ENCODE data around the gene CCDC160. TPM values are rescaled to one million over a fixed set of nuclear protein-coding genes. Genes with fewer than 3 reads are reported as not detected.

Gene CCDC160
- total RNA-seq, 1 experiment from 2014 or later, result 1.7 TPM

DNA sequence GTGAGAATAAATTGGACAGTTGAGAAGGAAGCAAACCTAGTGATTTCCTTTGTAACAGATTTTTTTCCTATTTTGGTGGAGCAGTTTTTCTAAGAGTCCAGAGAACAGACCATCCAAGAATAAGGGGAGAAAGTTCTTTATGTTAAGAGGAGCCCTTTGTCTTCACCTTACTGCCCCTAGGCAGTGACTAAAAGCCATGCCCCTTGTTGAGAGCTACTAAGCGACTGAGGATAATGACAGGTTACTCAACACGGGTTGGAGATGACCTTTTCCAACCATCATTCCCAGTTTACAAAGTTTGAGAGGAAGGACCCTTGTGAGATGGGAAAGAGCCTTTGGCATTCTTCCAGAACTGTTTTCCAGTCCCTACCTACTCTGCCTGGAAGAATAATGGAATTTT is 3.2 kb downstream of the CCDC160 start:
- Mint-ChIP-seq H3K4me1 (ENCODE audit: low read depth, unreplicated experiment) (peaks cover 50% of the 10 kb centered on the region), H3K4me3 (ENCODE audit: low read depth, unreplicated experiment) (no peak overlapping the region), H3K27me3 (ENCODE audit: unreplicated experiment) (no peaks in the 10 kb centered on the region), H3K27ac (ENCODE audit: unreplicated experiment) (no peak overlapping the region), H3K36me3 (ENCODE audit: insufficient read depth, unreplicated experiment) (peaks cover 10% of the 10 kb centered on the region), H3K9me3 (ENCODE audit: low read depth, unreplicated experiment) (no peaks in the 10 kb centered on the region)
- DNase-seq, result no peak
- TF ChIP-seq, protein P1, sequence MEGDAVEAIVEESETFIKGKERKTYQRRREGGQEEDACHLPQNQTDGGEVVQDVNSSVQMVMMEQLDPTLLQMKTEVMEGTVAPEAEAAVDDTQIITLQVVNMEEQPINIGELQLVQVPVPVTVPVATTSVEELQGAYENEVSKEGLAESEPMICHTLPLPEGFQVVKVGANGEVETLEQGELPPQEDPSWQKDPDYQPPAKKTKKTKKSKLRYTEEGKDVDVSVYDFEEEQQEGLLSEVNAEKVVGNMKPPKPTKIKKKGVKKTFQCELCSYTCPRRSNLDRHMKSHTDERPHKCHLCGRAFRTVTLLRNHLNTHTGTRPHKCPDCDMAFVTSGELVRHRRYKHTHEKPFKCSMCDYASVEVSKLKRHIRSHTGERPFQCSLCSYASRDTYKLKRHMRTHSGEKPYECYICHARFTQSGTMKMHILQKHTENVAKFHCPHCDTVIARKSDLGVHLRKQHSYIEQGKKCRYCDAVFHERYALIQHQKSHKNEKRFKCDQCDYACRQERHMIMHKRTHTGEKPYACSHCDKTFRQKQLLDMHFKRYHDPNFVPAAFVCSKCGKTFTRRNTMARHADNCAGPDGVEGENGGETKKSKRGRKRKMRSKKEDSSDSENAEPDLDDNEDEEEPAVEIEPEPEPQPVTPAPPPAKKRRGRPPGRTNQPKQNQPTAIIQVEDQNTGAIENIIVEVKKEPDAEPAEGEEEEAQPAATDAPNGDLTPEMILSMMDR (IDR thresholded peaks at IDR 0.05; ENCODE audit: unreplicated experiment), result no peak
- intact Hi-C loops (cut with micrococcal nuclease; ENCODE audit: unreplicated experiment), result loop anchor here (5.0 kb wide), 1 partner anchor 68 kb away; no protein-coding TSS in a partner anchor
- CTCF ChIA-PET, result no interaction called here
- BruUV-seq (replicated peaks), result no TSS peak

DNA sequence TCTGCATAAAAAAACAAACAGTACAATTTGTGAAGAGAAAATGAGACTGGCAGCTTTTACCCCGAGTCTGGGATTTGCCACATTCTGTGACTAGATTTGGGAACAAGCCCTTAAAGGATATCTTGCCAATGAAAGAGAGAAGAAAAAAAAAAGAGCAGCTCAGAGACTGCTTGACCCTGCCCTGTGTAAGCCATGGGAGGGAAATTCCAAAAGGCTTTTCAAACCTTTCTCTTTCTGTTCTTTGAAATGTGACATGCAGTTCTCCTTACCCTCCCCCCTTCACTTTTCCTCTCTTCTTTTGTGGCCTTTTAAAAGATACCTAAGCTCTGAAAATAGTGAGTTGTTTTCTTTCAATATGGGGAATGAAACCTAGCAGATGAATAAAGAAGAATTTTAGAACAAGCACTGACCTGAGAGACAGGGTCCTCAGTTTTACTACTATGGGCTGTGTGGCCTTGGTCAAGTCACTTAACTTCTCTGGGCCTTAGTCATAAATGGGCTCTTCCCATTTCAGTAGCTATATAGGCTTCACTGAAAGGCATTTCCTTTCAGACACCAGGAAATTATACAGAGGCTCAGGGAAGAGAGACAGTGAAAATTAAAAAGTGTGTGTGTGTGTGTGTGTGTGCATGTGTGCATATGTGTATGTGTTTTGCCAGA is 5.1 kb downstream of the CCDC160 start:
- peaks cover 55% of the 10 kb centered on the region for H3K4me1 Mint-ChIP-seq (ENCODE audit: low read depth, unreplicated experiment)
- CTCF ChIA-PET, result no interaction called here
- TF ChIP-seq, protein P1 (IDR thresholded peaks at IDR 0.05; ENCODE audit: unreplicated experiment), result no peak
- no peaks in the 10 kb centered on the region for H3K27me3 Mint-ChIP-seq (ENCODE audit: unreplicated experiment)
- H3K36me3 Mint-ChIP-seq (ENCODE audit: insufficient read depth, unreplicated experiment), result peaks cover 5% of the 10 kb centered on the region
- H3K27ac Mint-ChIP-seq (ENCODE audit: unreplicated experiment), result no peak overlapping the region
- intact Hi-C loops (cut with micrococcal nuclease; ENCODE audit: unreplicated experiment), result loop anchor here (5.0 kb wide), 1 partner anchor 70 kb away; no protein-coding TSS in a partner anchor
- no peaks in the 10 kb centered on the region for H3K9me3 Mint-ChIP-seq (ENCODE audit: low read depth, unreplicated experiment)
- DNase-seq, result no peak
- no peak overlapping the region for H3K4me3 Mint-ChIP-seq (ENCODE audit: low read depth, unreplicated experiment)
- no TSS peak for BruUV-seq (replicated peaks)

DNA sequence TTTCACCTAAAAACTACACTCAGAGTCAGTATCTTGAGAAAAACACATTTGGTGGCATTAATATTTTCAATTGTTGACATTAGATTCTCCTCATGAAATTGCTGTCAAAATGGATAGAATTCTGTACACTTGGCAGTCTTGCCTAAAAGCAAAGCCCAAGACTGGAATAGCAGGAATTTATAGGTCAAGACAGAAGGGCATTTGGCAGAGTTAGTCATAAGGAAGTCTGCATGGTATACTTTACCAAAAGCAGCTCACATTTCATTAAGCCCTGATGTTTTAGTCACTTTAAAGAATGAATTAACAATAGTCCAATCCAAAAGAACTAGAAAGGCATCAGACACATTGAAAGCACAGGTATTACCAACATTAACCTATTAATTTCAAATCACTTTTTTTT is 7.1 kb downstream of the CCDC160 start:
- Mint-ChIP-seq H3K27ac (ENCODE audit: unreplicated experiment) (peak overlapping the region; percentile 5), H3K4me3 (ENCODE audit: low read depth, unreplicated experiment) (no peak overlapping the region), H3K9me3 (ENCODE audit: low read depth, unreplicated experiment) (no peaks in the 10 kb centered on the region), H3K4me1 (ENCODE audit: low read depth, unreplicated experiment) (peaks cover 55% of the 10 kb centered on the region), H3K27me3 (ENCODE audit: unreplicated experiment) (no peaks in the 10 kb centered on the region), H3K36me3 (ENCODE audit: insufficient read depth, unreplicated experiment) (no peaks in the 10 kb centered on the region)
- CTCF ChIA-PET, result no interaction called here
- TF ChIP-seq, protein P1 (IDR thresholded peaks at IDR 0.05; ENCODE audit: unreplicated experiment), result no peak
- peak; percentile 24 for DNase-seq
- BruUV-seq (replicated peaks), result no TSS peak
- intact Hi-C loops (cut with micrococcal nuclease; ENCODE audit: unreplicated experiment), result loop anchor here (5.0 kb wide), 1 partner anchor 72 kb away; no protein-coding TSS in a partner anchor

DNA sequence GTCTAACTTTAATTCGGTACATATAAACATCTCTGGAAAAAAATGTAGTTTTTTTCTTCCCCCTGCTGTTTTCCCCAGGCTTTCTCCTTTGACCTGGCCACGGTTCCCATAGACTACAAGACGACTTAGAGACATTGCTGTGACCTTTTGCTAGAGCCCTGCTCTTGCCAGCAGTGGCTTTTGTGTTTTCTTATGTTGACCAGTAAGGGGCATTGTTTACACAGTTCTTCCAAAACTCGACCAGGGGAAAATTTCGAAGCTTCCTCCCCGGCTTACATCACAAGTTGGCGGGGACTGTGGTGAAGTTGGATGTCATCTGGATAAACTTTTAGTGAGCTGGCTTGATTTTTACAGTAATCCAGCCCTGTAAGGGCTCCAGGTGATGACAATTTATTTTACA is 9.3 kb downstream of the CCDC160 start:
- H3K36me3 Mint-ChIP-seq (ENCODE audit: insufficient read depth, unreplicated experiment), result no peaks in the 10 kb centered on the region
- DNase-seq, result no peak
- no peak overlapping the region for H3K4me3 Mint-ChIP-seq (ENCODE audit: low read depth, unreplicated experiment)
- no peak overlapping the region for H3K27ac Mint-ChIP-seq (ENCODE audit: unreplicated experiment)
- peaks cover 43% of the 10 kb centered on the region for H3K4me1 Mint-ChIP-seq (ENCODE audit: low read depth, unreplicated experiment)
- CTCF ChIA-PET, result no interaction called here
- intact Hi-C loops (cut with micrococcal nuclease; ENCODE audit: unreplicated experiment), result no loop called here
- H3K9me3 Mint-ChIP-seq (ENCODE audit: low read depth, unreplicated experiment), result no peaks in the 10 kb centered on the region
- TF ChIP-seq, protein P1 (IDR thresholded peaks at IDR 0.05; ENCODE audit: unreplicated experiment), result no peak
- H3K27me3 Mint-ChIP-seq (ENCODE audit: unreplicated experiment), result no peaks in the 10 kb centered on the region
- no TSS peak for BruUV-seq (replicated peaks)
